GM23338 (cell line): ENCODE results near the gene ILF2. TPM values are rescaled to one million over a fixed set of nuclear protein-coding genes. Genes with fewer than 3 reads are reported as not detected.

ENCODE experiments used
- ATAC-seq: fragments of 200-7000 bp; cut with Tn5 transposase; 3 replicates; pipeline ENCODE4 v1.9.1; 2020
- DNase-seq: peaks from one replicate; pipeline ENCODE4 v3.0.0-alpha.2; 2015; ENCODE audit warnings: low spot score
- H2AFZ ChIP-seq: fragments of 200-600 bp; sonication (generic); 2 replicates; pipeline ENCODE4 v1.8.0; 2016; ENCODE audit warnings: antibody characterized with exemption, mild to moderate bottlenecking, moderate library complexity
- H3F3A ChIP-seq: fragments of 200-600 bp; sonication (generic); replicated peaks from 2 replicates; pipeline ENCODE4 v1.8.0; 2017; ENCODE audit warnings: antibody characterized with exemption, mixed run types, low read depth
- H3K27ac ChIP-seq: fragments of 200-600 bp; sonication (generic); 2 replicates; pipeline ENCODE4 v1.6.1; 2016; ENCODE audit warnings: low read depth
- H3K27me3 ChIP-seq: fragments of 200-600 bp; sonication (generic); 2 replicates; pipeline ENCODE4 v1.8.0; 2016; ENCODE audit warnings: mild to moderate bottlenecking, mixed run types, moderate library complexity; ENCODE audit not compliant: insufficient read depth
- H3K36me3 ChIP-seq: fragments of 200-600 bp; sonication (generic); 2 replicates; pipeline ENCODE4 v1.8.0; 2016; ENCODE audit warnings: mild to moderate bottlenecking; ENCODE audit not compliant: insufficient read depth
- H3K4me1 ChIP-seq: fragments of 200-600 bp; sonication (generic); 2 replicates; pipeline ENCODE4 v1.8.0; 2016; ENCODE audit warnings: mild to moderate bottlenecking, moderate library complexity; ENCODE audit not compliant: insufficient read depth
- H3K4me2 ChIP-seq: fragments of 200-600 bp; sonication (generic); 2 replicates; pipeline ENCODE4 v1.7.1; 2017; ENCODE audit warnings: mixed run types
- H3K4me3 ChIP-seq: fragments of 200-600 bp; sonication (generic); 2 replicates; pipeline ENCODE4 v1.6.1; 2016; ENCODE audit warnings: mixed run types
- H3K79me2 ChIP-seq: fragments of 200-600 bp; sonication (generic); replicated peaks from 2 replicates; pipeline ENCODE4 v1.8.0; 2017; ENCODE audit warnings: mild to moderate bottlenecking; ENCODE audit not compliant: insufficient read depth
- H3K9me2 ChIP-seq: fragments of 200-600 bp; sonication (generic); 2 replicates; pipeline ENCODE4 v1.8.0; 2017; ENCODE audit not compliant: insufficient read depth
- H4K20me1 ChIP-seq: fragments of 200-600 bp; sonication (generic); replicated peaks from 2 replicates; pipeline ENCODE4 v1.8.0; 2017; ENCODE audit warnings: mild to moderate bottlenecking; ENCODE audit not compliant: insufficient read depth
- H3K27ac Mint-ChIP-seq: 2 replicates; pipeline ENCODE4 v1.8.0; 2020; ENCODE audit warnings: inconsistent platforms, mild to moderate bottlenecking, moderate library complexity, mixed read lengths
- H3K27me3 Mint-ChIP-seq: 3 replicates; pipeline ENCODE4 v1.8.0; 2022; ENCODE audit warnings: low read depth, mild to moderate bottlenecking, moderate library complexity, mixed read lengths, inconsistent platforms; ENCODE audit not compliant: insufficient read depth, poor library complexity
- H3K36me3 Mint-ChIP-seq: 3 replicates; pipeline ENCODE4 v1.8.0; 2021; ENCODE audit warnings: low read depth, mild to moderate bottlenecking, inconsistent platforms, moderate library complexity, mixed read lengths
- H3K4me1 Mint-ChIP-seq: 3 replicates; pipeline ENCODE4 v1.8.0; 2020; ENCODE audit warnings: mild to moderate bottlenecking, inconsistent platforms, mixed read lengths
- H3K4me3 Mint-ChIP-seq: 3 replicates; pipeline ENCODE4 v1.8.0; 2021; ENCODE audit warnings: moderate library complexity, mild to moderate bottlenecking, inconsistent platforms, mixed read lengths
- H3K9me3 Mint-ChIP-seq: 3 replicates; pipeline ENCODE4 v1.8.0; 2020; ENCODE audit warnings: moderate library complexity, mild to moderate bottlenecking, inconsistent platforms, mixed read lengths
- CREB1 ChIP-seq: fragments of 250-450 bp; sonication (Bioruptor Pico); IDR thresholded peaks from 2 replicates; pipeline ENCODE4 v1.5.0; 2020; ENCODE audit warnings: low read depth, mild to moderate bottlenecking, moderate library complexity
- CTCF ChIP-seq, 2 experiments: fragments of 200-600 bp in 1 of 2; sonication (generic) in 1 of 2; conservative IDR thresholded peaks; 2 replicates each; pipeline versions ENCODE4 v1.5.1 to v1.6.1; 2016 to 2017; ENCODE audit warnings: antibody characterized with exemption in 2 of 2, low read depth in 2 of 2, mild to moderate bottlenecking in 2 of 2, moderate library complexity in 1 of 2
- ETS1 ChIP-seq: IDR thresholded peaks from 2 replicates; pipeline ENCODE4 v1.6.1; 2016; ENCODE audit warnings: antibody characterized with exemption
- EZH2 ChIP-seq: fragments of 200-600 bp; sonication (generic); IDR thresholded peaks from one replicate; pipeline ENCODE4 v1.8.0; 2017; ENCODE audit warnings: antibody characterized with exemption, mild to moderate bottlenecking, low read depth; ENCODE audit not compliant: unreplicated experiment
- EZH2phosphoT487 ChIP-seq: fragments of 200-600 bp; sonication (generic); IDR thresholded peaks from one replicate; pipeline ENCODE4 v1.8.1; 2018; ENCODE audit warnings: antibody characterized with exemption; ENCODE audit not compliant: unreplicated experiment
- JUNB ChIP-seq: IDR thresholded peaks from one replicate; pipeline ENCODE4 v1.6.1; 2016; ENCODE audit warnings: antibody characterized with exemption; ENCODE audit not compliant: unreplicated experiment
- NANOG ChIP-seq: IDR thresholded peaks from 2 replicates; pipeline ENCODE4 v1.6.1; 2016; ENCODE audit warnings: antibody characterized with exemption, borderline replicate concordance
- POLR2AphosphoS5 ChIP-seq: IDR thresholded peaks from 2 replicates; pipeline ENCODE4 v1.6.1; 2016; ENCODE audit warnings: antibody characterized with exemption, low read depth
- STAT1 ChIP-seq: IDR thresholded peaks from one replicate; pipeline ENCODE4 v1.6.1; 2016; ENCODE audit warnings: antibody characterized with exemption; ENCODE audit not compliant: unreplicated experiment
- ZNF114 ChIP-seq: fragments of 250-450 bp; sonication (Bioruptor Pico); IDR thresholded peaks from 2 replicates; pipeline ENCODE4 v1.5.0; 2020; ENCODE audit warnings: mild to moderate bottlenecking, moderate library complexity
- ZNF331 ChIP-seq: fragments of 250-450 bp; sonication (Bioruptor Pico); IDR thresholded peaks from 2 replicates; pipeline ENCODE4 v1.5.0; 2020; ENCODE audit warnings: low read depth, mild to moderate bottlenecking, moderate library complexity
- long read RNA-seq: library from polyadenylated mRNA; unstranded; transcript quantifications from one replicate; pipeline ENCODE4 v2.0.0, GENCODE V29; 2020; ENCODE audit not compliant: unreplicated experiment
- polyA plus RNA-seq: library from polyadenylated mRNA; unstranded; fragments of >200 nt; fragmentation: Nextera tagmentation; extraction: Ambion mirVana; gene quantifications from 2 replicates; pipeline ENCODE4 v1.2.1, GENCODE V29; 2016
- total RNA-seq: library from RNA; depleted of rRNA; stranded (reverse); fragments of >200 nt; shearing (Covaris generic); gene quantifications from 2 replicates; pipeline ENCODE4 v1.2.3, GENCODE V29; 2014; rRNA removed
- TF ChIP-seq, protein P1 (sequence below): fragments of 250-450 bp; sonication (Bioruptor Pico); IDR thresholded peaks from 2 replicates; pipeline ENCODE4 v1.5.0; 2020; ENCODE audit warnings: mild to moderate bottlenecking, moderate library complexity
- TF ChIP-seq, protein P2 (sequence below): IDR thresholded peaks from one replicate; pipeline ENCODE4 v1.6.1; 2018; ENCODE audit warnings: antibody characterized with exemption; ENCODE audit not compliant: unreplicated experiment

The ILF2 gene
- 314 and 337 TPM in 2 replicates for total RNA-seq
- polyA plus RNA-seq = 204 and 214 TPM in 2 replicates
- long read RNA-seq, transcript ILF2-201 (14 exons, 1,659 nt) = major isoform, 657 of 739 reads
- long read RNA-seq, partial matches to known transcripts = 54 of 739 reads
- long read RNA-seq, other reads (novel, unspliced or antisense) = 28 of 739 reads

GRCh38 chr1:153670859-153671627 lies at the start of gene ILF2:
TSS of gene ILF2 (minus strand) at chr1:153670993. CDS start at chr1:153670922, 71 bp downstream.
- Mint-ChIP-seq H3K27me3 (peaks cover 8% of the 10 kb centered on the region), H3K9me3 (no peaks in the 10 kb centered on the region; the same call in 2 of the 3 replicates), H3K4me1 (peaks cover 12% of the 10 kb centered on the region; the same call in 2 of the 3 replicates), H3K4me3 (no peak within 1 kb of the TSS), H3K27ac (no peak within 1 kb of the TSS), H3K36me3 (peaks cover 44% of the 10 kb centered on the region)
- Histone ChIP-seq H3K27ac (peak within 1 kb of the TSS; percentile 65), H3F3A (peaks cover 36% of the 10 kb centered on the region), H3K9me2 (no peaks in the 10 kb centered on the region), H3K27me3 (no peaks in the 10 kb centered on the region), H2AFZ (no peak within 1 kb of the TSS; the same call in 1 of the 2 replicates), H3K4me1 (peaks cover 4% of the 10 kb centered on the region; the same call in 1 of the 2 replicates), H3K4me2 (peak within 1 kb of the TSS; percentile 91), H3K4me3 (peak within 1 kb of the TSS; percentile 97), H3K79me2 (peaks cover 34% of the 10 kb centered on the region), H4K20me1 (peaks cover 8% of the 10 kb centered on the region), H3K36me3 (peaks cover 36% of the 10 kb centered on the region)
- TF ChIP-seq POLR2AphosphoS5 (peak; percentile 94), STAT1 (no peak), NANOG (no peak), EZH2 (no peak), CREB1 (peak; percentile 89), ZNF114 (no peak), JUNB (no peak), ZNF331 (CRISPR knock-in tag) (no peak), EZH2phosphoT487 (no peak), ETS1 (peak; percentile 69), CTCF (conservative IDR thresholded peaks at IDR 0.05; ENCODE audit: low read depth in 2 of 2) (peak in 1 of 2 experiments; percentile 16; a peak in 1 of 4 replicates)
- TF ChIP-seq, protein P1, sequence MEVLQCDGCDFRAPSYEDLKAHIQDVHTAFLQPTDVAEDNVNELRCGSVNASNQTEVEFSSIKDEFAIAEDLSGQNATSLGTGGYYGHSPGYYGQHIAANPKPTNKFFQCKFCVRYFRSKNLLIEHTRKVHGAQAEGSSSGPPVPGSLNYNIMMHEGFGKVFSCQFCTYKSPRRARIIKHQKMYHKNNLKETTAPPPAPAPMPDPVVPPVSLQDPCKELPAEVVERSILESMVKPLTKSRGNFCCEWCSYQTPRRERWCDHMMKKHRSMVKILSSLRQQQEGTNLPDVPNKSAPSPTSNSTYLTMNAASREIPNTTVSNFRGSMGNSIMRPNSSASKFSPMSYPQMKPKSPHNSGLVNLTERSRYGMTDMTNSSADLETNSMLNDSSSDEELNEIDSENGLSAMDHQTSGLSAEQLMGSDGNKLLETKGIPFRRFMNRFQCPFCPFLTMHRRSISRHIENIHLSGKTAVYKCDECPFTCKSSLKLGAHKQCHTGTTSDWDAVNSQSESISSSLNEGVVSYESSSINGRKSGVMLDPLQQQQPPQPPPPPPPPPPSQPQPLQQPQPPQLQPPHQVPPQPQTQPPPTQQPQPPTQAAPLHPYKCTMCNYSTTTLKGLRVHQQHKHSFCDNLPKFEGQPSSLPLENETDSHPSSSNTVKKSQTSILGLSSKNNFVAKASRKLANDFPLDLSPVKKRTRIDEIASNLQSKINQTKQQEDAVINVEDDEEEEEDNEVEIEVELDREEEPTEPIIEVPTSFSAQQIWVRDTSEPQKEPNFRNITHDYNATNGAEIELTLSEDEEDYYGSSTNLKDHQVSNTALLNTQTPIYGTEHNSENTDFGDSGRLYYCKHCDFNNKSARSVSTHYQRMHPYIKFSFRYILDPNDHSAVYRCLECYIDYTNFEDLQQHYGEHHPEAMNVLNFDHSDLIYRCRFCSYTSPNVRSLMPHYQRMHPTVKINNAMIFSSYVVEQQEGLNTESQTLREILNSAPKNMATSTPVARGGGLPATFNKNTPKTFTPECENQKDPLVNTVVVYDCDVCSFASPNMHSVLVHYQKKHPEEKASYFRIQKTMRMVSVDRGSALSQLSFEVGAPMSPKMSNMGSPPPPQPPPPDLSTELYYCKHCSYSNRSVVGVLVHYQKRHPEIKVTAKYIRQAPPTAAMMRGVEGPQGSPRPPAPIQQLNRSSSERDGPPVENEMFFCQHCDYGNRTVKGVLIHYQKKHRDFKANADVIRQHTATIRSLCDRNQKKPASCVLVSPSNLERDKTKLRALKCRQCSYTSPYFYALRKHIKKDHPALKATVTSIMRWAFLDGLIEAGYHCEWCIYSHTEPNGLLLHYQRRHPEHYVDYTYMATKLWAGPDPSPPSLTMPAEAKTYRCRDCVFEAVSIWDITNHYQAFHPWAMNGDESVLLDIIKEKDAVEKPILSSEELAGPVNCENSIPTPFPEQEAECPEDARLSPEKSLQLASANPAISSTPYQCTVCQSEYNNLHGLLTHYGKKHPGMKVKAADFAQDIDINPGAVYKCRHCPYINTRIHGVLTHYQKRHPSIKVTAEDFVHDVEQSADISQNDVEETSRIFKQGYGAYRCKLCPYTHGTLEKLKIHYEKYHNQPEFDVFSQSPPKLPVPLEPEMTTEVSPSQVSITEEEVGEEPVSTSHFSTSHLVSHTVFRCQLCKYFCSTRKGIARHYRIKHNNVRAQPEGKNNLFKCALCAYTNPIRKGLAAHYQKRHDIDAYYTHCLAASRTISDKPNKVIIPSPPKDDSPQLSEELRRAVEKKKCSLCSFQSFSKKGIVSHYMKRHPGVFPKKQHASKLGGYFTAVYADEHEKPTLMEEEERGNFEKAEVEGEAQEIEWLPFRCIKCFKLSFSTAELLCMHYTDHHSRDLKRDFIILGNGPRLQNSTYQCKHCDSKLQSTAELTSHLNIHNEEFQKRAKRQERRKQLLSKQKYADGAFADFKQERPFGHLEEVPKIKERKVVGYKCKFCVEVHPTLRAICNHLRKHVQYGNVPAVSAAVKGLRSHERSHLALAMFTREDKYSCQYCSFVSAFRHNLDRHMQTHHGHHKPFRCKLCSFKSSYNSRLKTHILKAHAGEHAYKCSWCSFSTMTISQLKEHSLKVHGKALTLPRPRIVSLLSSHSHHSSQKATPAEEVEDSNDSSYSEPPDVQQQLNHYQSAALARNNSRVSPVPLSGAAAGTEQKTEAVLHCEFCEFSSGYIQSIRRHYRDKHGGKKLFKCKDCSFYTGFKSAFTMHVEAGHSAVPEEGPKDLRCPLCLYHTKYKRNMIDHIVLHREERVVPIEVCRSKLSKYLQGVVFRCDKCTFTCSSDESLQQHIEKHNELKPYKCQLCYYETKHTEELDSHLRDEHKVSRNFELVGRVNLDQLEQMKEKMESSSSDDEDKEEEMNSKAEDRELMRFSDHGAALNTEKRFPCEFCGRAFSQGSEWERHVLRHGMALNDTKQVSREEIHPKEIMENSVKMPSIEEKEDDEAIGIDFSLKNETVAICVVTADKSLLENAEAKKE (CRISPR knock-in tag) = no peak
- TF ChIP-seq, protein P2, sequence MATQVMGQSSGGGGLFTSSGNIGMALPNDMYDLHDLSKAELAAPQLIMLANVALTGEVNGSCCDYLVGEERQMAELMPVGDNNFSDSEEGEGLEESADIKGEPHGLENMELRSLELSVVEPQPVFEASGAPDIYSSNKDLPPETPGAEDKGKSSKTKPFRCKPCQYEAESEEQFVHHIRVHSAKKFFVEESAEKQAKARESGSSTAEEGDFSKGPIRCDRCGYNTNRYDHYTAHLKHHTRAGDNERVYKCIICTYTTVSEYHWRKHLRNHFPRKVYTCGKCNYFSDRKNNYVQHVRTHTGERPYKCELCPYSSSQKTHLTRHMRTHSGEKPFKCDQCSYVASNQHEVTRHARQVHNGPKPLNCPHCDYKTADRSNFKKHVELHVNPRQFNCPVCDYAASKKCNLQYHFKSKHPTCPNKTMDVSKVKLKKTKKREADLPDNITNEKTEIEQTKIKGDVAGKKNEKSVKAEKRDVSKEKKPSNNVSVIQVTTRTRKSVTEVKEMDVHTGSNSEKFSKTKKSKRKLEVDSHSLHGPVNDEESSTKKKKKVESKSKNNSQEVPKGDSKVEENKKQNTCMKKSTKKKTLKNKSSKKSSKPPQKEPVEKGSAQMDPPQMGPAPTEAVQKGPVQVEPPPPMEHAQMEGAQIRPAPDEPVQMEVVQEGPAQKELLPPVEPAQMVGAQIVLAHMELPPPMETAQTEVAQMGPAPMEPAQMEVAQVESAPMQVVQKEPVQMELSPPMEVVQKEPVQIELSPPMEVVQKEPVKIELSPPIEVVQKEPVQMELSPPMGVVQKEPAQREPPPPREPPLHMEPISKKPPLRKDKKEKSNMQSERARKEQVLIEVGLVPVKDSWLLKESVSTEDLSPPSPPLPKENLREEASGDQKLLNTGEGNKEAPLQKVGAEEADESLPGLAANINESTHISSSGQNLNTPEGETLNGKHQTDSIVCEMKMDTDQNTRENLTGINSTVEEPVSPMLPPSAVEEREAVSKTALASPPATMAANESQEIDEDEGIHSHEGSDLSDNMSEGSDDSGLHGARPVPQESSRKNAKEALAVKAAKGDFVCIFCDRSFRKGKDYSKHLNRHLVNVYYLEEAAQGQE = no peak
- peak; percentile 93 for ATAC-seq
- peak; percentile 100 for DNase-seq
